HG03159 (cell line): ENCODE results near the gene CETP.

Source experiments
- ATAC-seq: cut with Tn5 transposase; IDR thresholded peaks from one replicate; pipeline ENCODE4 v1.9.1; 2021; ENCODE audit warnings: mild to moderate bottlenecking, moderate library complexity; ENCODE audit not compliant: unreplicated experiment

Gene CETP

DNA sequence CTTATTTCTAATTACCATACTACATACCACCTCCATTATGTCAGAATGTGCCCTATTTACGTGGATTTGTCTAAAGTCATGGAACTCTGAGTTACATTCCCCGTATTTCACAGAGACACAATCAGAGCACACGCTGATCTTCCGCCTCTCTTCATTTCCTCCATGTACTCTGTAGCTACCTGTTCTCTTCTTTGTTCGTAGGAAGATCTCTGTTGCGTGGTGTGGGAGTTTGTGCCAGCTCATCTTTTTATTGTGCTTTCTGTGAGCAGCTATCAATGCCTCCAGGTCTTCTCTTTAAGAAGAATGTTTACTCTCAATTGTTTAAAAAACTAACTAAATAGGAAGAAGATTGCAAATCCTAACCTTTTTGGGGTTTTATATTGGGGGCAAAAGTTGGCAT lies 54.6 kb downstream of the CETP start:
- no peak for ATAC-seq

GRCh38 chr16:57016831-57017230 lies 55.1 kb downstream of the CETP start:
- ATAC-seq = no peak

- ATAC-seq = no peak
Measured at GRCh38 chr16:57017251-57017650, 55.5 kb downstream of the CETP start.

DNA sequence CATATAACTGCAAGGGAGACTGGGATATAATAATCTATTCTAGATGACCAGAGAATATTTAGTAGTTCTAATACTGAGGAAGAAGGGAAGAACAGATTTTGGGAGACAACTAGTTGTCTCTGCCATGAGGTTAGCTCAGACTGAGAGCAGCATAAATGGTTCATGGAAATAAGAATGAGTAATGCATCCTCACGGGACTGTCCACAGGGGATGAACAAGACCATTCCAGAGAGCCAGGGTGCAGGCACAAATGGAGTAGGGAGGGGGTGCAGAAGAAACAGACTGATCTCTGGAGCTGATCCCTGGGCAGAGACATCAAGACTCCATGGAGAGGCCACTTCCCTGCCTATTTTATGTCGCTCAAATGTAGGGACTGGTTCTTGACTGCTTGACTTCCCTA lies 58.0 kb downstream of the CETP start:
- ATAC-seq = no peak

DNA sequence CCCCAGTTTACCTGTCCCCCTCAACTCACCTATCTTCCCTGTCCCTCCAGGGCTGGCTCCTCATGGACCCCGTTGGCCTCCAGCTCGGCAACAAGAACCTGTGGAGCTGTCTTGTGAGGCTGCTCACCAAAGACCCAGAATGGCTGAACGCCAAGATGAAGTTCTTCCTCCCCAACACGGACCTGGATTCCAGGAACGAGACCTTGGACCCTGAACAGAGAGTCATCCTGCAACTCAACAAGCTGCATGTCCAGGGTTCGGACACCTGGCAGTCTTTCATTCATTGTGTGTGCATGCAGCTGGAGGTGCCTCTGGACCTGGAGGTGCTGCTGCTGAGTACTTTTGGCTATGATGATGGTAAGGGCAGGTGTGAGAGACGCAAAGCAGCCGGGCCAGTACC lies 58.9 kb downstream of the CETP start:
- no peak for ATAC-seq

- ATAC-seq = no peak
Measured at GRCh38 chr16:57021757-57022156, 60.0 kb downstream of the CETP start.

GRCh38 chr16:57022445-57022844 lies 60.7 kb downstream of the CETP start:
- no peak for ATAC-seq

- no peak for ATAC-seq
Measured at GRCh38 chr16:57023541-57024249, 61.9 kb downstream of the CETP start.

GRCh38 chr16:57024894-57025680 lies 63.3 kb downstream of the CETP start:
- no peak for ATAC-seq

GRCh38 chr16:57025941-57026777 lies 64.4 kb downstream of the CETP start:
- ATAC-seq = no peak

- ATAC-seq = no peak
Measured at GRCh38 chr16:57026778-57027062, 65.0 kb downstream of the CETP start.

DNA sequence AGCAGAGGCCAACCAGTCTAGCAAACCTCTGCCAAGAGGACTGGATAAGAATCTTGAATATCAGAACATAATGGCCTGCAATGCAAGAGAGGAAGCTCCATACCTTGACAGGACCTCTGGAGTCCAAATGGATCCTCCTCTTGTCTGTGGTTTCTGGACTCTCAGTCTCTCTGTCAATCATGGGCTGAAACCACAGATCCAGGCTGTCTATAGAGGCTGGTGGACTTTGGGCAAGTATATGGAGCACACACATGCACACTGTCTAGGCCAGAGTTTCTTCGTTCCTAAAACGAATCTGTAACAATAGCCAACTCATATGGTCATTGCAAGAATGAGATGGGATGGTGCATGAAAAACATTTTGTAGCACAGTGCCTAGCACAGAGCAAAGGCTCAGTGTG lies 65.3 kb downstream of the CETP start:
- ATAC-seq = no peak

DNA sequence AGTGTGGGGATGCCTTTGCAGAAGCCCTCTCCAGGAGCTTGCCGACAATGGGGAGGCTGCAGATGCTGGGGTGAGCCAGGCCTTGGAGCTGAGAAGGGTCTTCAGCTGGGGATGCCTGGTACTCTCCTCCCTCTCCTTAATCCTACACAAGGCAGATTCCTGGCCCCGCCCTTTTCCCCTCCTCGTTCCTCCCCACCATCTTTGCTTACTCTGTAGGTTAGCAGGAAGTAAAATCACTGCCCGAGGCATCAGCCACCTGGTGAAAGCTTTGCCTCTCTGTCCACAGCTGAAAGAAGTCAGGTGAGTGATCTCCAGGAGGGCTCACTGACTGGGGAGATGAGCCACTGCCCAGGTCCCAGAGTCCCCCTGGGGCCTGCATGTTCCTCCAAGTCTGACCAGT lies 66.3 kb downstream of the CETP start:
- no peak for ATAC-seq

DNA sequence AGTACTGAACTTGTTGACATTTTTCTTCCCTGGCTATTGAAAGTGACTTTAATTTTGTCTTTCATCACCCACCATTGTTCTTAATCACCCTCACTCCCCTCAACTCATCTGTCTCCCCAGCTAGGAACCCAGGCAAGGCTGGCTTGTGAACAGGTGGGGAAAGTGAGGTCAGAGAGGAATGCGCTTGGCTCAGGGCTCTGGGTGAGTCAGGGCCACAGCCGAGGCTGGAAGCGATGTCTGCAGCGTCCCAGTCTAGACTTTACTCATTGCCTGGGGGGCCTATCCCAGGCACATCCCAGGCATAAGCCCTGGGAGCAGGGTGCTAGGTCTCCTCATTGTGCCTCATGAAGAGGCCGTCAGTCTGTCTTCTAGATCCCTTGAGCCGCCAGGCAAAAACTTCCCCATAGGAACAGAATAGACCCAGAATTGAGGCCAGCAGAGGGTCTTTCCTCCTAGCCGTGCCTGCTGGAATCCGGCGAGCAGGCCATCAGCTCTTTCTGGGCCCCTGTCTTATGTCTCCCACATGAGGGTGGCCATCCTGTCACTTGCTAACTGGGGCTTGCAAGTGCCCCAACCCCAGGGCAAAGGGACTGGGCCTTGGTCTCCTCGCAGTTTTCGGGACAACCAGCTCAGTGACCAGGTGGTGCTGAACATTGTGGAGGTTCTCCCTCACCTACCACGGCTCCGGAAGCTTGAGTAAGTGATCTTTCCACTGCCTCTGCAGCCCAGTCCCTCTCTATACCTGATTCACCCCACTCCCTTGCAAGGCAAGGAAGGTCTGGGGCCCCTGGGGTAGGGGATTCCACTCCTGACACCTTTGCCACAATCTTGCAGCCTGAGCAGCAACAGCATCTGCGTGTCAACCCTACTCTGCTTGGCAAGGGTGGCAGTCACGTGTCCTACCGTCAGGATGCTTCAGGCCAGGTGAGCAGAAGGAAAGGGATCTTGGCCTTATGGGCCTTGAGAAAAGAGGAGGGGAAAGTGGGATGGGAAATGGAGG lies 67.7 kb downstream of the CETP start:
- ATAC-seq = no peak

DNA sequence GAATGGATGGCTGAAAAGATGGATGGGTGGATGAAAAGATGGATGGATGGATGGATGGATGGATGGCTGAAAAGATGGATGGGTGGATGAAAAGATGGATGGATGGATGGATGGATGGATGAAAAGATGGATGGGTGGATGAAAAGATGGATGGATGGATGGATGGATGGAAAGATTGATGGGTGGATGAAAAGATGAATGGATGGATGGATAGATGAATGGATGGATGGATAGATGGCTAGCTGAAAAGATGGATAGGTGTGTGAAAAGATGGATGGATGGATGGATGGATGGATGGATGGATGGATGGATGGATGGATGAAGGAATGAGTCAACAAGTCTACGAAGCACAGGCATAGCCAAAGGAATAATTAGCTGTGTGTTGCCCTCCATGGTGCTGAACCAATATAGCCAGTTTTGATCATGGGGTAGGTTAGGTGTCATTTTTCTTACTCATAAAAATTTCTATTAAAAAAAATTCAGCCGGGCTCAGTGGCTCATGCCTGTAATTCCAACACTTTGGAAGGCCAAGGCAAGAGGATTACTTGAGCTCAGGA lies 68.7 kb downstream of the CETP start:
- no peak for ATAC-seq

- no peak for ATAC-seq
Measured at GRCh38 chr16:57031156-57031555, 69.4 kb downstream of the CETP start.

DNA sequence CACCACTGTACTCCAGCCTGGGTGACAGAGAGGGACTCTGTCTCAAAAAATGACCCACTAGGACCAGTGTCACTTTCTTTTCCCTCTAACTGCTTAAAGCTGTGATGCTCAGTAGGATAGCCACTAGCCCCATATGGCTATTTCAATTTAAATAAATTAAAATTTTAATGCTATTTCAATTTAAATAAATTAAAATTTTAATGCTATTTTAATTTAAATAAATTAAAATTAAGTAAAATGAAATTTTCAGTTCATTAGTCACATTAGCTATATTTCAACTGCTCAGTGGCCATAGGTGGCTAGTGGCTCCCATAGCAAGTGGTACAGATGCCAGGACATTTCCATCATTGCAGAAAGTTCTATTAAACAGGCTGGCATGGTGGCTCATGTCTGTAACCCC lies 70.6 kb downstream of the CETP start:
- no peak for ATAC-seq

DNA sequence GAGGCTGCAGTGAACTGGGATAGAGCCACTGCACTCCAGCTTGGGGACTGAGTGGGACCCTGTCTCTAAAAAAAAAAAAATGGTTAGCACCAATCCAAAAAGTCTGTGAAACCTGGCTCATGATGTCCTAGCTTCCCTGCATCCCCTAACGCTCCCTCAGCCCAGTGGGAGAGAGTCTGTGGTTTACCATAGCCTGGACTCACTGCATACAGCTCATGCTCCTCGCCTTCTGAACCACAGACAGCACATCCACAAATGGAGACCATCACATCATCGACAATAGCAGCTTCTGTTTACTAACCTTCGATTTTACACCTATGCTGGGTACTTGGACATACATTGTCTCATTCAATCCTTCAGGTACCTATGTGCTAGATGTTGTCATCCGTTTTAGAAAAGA lies 71.2 kb downstream of the CETP start:
- ATAC-seq = no peak
